Loucy (cell line): Measurements from ENCODE around the gene ITCH.
"Not testable (repeated sequence)": the region's sequence is repeated elsewhere in the genome, so short reads cannot be mapped to it uniquely, and the experiment has no call there.

Experiments used
- H2AFZ ChIP-seq: fragments of 200-600 bp; sonication (generic); 2 replicates; pipeline ENCODE4 v1.6.0; 2016; ENCODE audit warnings: antibody characterized with exemption, mild to moderate bottlenecking, low read length, moderate library complexity
- H3F3A ChIP-seq: fragments of 200-600 bp; 2 replicates; pipeline ENCODE4 v1.6.0; 2016; ENCODE audit warnings: antibody characterized with exemption, low read depth, mild to moderate bottlenecking
- H3K27me3 ChIP-seq: fragments of 200-600 bp; sonication (generic); 2 replicates; pipeline ENCODE4 v1.6.1; 2014; ENCODE audit warnings: low read length, mild to moderate bottlenecking; ENCODE audit not compliant: insufficient read depth, poor library complexity, severe bottlenecking
- H3K36me3 ChIP-seq: fragments of 200-600 bp; sonication (generic); 2 replicates; pipeline ENCODE4 v1.6.1; 2016; ENCODE audit warnings: low read length; ENCODE audit not compliant: insufficient read depth
- H3K4me1 ChIP-seq: fragments of 200-600 bp; sonication (generic); 2 replicates; pipeline ENCODE4 v1.5.1; 2014; ENCODE audit warnings: low read length, mild to moderate bottlenecking; ENCODE audit not compliant: insufficient read depth, poor library complexity, severe bottlenecking
- H3K4me2 ChIP-seq: fragments of 200-600 bp; sonication (generic); 2 replicates; pipeline ENCODE4 v1.6.0; 2014; ENCODE audit warnings: antibody characterized with exemption, low read length, low read depth, mild to moderate bottlenecking; ENCODE audit not compliant: poor library complexity, severe bottlenecking
- H3K4me3 ChIP-seq: fragments of 200-600 bp; sonication (generic); 2 replicates; pipeline ENCODE4 v1.5.1; 2014; ENCODE audit warnings: low read length, mild to moderate bottlenecking, mixed read lengths; ENCODE audit not compliant: poor library complexity, severe bottlenecking
- H3K79me2 ChIP-seq: fragments of 200-600 bp; sonication (generic); 2 replicates; pipeline ENCODE4 v1.6.1; 2014; ENCODE audit warnings: low read length; ENCODE audit not compliant: insufficient read depth
- H3K9ac ChIP-seq: fragments of 200-600 bp; sonication (generic); 2 replicates; pipeline ENCODE4 v1.6.0; 2014; ENCODE audit warnings: mild to moderate bottlenecking, low read depth, low read length, moderate library complexity; ENCODE audit not compliant: poor library complexity, severe bottlenecking
- H3K9me2 ChIP-seq: fragments of 200-600 bp; sonication (generic); replicated peaks from 2 replicates; pipeline ENCODE4 v1.6.1; 2016; ENCODE audit warnings: low read depth, low read length, mixed read lengths
- H3K9me3 ChIP-seq: fragments of 200-600 bp; sonication (generic); 2 replicates; pipeline ENCODE4 v1.6.1; 2014; ENCODE audit warnings: mild to moderate bottlenecking, antibody characterized with exemption, low read length, low read depth; ENCODE audit not compliant: insufficient read depth
- H4K20me1 ChIP-seq: fragments of 200-600 bp; sonication (generic); 2 replicates; pipeline ENCODE4 v1.6.0; 2014; ENCODE audit warnings: antibody characterized with exemption, low read length, mild to moderate bottlenecking; ENCODE audit not compliant: insufficient read depth, poor library complexity, severe bottlenecking
- EZH2phosphoT487 ChIP-seq: fragments of 200-600 bp; IDR thresholded peaks from 2 replicates; pipeline ENCODE4 v1.6.1; 2018; ENCODE audit warnings: antibody characterized with exemption, mild to moderate bottlenecking, moderate library complexity, borderline replicate concordance
- TF ChIP-seq, protein P1 (sequence below): fragments of 200-600 bp; sonication (generic); conservative IDR thresholded peaks from 2 replicates; pipeline ENCODE4 v1.5.1; 2014; ENCODE audit warnings: mild to moderate bottlenecking, antibody characterized with exemption, low read length

ITCH gene

DNA sequence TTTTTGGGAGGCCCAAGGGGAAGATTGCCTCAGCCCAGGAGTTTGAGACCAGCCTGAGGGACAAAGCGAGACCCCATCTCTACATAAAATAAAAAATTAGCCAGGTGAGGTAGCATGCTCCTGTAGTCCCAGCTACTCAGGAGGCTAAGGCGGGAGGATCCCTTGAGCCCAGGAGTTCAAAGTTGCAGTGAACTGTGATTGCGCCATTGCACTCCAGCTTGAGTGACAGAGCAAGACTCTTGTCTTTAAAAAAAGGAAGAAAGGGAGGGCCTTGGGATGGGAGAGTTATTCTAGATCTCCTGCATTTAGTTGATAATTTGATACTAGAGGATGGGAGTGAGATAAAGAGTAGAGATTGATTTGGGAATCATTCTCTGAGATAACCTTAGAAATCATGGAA lies 68.1 kb downstream of the ITCH start:
- H3K4me3 ChIP-seq, result no peak overlapping the region
- H3K9me2 ChIP-seq, result no peaks in the 10 kb centered on the region
- H3K4me1 ChIP-seq, result no peaks in the 10 kb centered on the region
- no peaks in the 10 kb centered on the region for H3K79me2 ChIP-seq
- H3F3A ChIP-seq, result no peaks in the 10 kb centered on the region
- H3K27me3 ChIP-seq, result no peaks in the 10 kb centered on the region
- TF ChIP-seq, protein P1, sequence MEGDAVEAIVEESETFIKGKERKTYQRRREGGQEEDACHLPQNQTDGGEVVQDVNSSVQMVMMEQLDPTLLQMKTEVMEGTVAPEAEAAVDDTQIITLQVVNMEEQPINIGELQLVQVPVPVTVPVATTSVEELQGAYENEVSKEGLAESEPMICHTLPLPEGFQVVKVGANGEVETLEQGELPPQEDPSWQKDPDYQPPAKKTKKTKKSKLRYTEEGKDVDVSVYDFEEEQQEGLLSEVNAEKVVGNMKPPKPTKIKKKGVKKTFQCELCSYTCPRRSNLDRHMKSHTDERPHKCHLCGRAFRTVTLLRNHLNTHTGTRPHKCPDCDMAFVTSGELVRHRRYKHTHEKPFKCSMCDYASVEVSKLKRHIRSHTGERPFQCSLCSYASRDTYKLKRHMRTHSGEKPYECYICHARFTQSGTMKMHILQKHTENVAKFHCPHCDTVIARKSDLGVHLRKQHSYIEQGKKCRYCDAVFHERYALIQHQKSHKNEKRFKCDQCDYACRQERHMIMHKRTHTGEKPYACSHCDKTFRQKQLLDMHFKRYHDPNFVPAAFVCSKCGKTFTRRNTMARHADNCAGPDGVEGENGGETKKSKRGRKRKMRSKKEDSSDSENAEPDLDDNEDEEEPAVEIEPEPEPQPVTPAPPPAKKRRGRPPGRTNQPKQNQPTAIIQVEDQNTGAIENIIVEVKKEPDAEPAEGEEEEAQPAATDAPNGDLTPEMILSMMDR, result no peak
- TF ChIP-seq EZH2phosphoT487, result no peak
- no peaks in the 10 kb centered on the region for H4K20me1 ChIP-seq
- peaks cover 26% of the 10 kb centered on the region; the same call in 1 of the 2 replicates for H3K36me3 ChIP-seq
- H2AFZ ChIP-seq, result no peak overlapping the region
- H3K9me3 ChIP-seq, result no peaks in the 10 kb centered on the region
- no peak overlapping the region for H3K9ac ChIP-seq
- no peak overlapping the region for H3K4me2 ChIP-seq

DNA sequence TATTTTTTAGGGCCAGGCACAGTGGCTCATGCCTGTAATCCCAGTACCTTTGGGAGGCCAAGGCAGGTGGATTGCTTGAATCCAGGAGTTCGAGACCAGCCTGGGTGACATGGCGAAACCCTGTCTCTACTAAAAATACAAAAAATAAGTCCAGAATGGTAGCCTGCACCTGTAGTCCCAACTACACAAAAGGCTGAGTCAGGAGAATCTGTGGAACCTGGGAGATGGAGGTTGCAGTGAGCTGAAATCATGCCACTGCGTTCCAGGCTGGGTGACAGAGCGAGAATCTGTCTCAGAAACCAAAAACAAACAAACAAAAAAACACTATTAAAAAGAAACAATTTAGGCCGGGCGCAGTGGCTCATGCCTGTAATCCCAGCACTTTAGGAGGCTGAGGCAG lies 69.6 kb downstream of the ITCH start:
- not testable (repeated sequence) for H3K9me2 ChIP-seq, H3K9ac ChIP-seq, H3F3A ChIP-seq, H4K20me1 ChIP-seq, H2AFZ ChIP-seq, H3K4me2 ChIP-seq, H3K27me3 ChIP-seq, H3K9me3 ChIP-seq, H3K79me2 ChIP-seq, H3K4me3 ChIP-seq
- Histone ChIP-seq H3K36me3 (peaks cover 16% of the 10 kb centered on the region; the same call in 1 of the 2 replicates), H3K4me1 (peaks cover 11% of the 10 kb centered on the region)

GRCh38 chr20:34433391-34433790 lies 70.3 kb downstream of the ITCH start:
- Histone ChIP-seq H3K9me2 (no peaks in the 10 kb centered on the region), H3K9ac (no peak overlapping the region), H3K9me3 (no peaks in the 10 kb centered on the region), H3K4me2 (no peak overlapping the region), H3K4me3 (no peak overlapping the region), H3F3A (no peaks in the 10 kb centered on the region), H3K79me2 (no peaks in the 10 kb centered on the region), H3K4me1 (peaks cover 14% of the 10 kb centered on the region), H3K36me3 (peaks cover 14% of the 10 kb centered on the region; the same call in 1 of the 2 replicates), H4K20me1 (no peaks in the 10 kb centered on the region), H2AFZ (no peak overlapping the region), H3K27me3 (no peaks in the 10 kb centered on the region)
- TF ChIP-seq EZH2phosphoT487, result no peak
- TF ChIP-seq, protein P1, result no peak

- Histone ChIP-seq H3K4me1 (peaks cover 14% of the 10 kb centered on the region), H3K9me2 (no peaks in the 10 kb centered on the region), H3K9ac (no peak overlapping the region), H3K79me2 (no peaks in the 10 kb centered on the region), H3K4me3 (no peak overlapping the region), H4K20me1 (no peaks in the 10 kb centered on the region), H3K9me3 (no peaks in the 10 kb centered on the region), H3K4me2 (no peak overlapping the region), H3F3A (no peaks in the 10 kb centered on the region), H3K27me3 (no peaks in the 10 kb centered on the region), H3K36me3 (peaks cover 27% of the 10 kb centered on the region), H2AFZ (no peak overlapping the region)
- TF ChIP-seq, protein P1, result no peak
- no peak for TF ChIP-seq EZH2phosphoT487
Observed at GRCh38 chr20:34435589-34435988, 72.5 kb downstream of the ITCH start.
